ENCODE results near the gene DUSP21. TPM values are rescaled to one million over a fixed set of nuclear protein-coding genes. Genes with fewer than 3 reads are reported as not detected.

The DUSP21 gene
- total RNA-seq, 1 donor, result not detected

DNA sequence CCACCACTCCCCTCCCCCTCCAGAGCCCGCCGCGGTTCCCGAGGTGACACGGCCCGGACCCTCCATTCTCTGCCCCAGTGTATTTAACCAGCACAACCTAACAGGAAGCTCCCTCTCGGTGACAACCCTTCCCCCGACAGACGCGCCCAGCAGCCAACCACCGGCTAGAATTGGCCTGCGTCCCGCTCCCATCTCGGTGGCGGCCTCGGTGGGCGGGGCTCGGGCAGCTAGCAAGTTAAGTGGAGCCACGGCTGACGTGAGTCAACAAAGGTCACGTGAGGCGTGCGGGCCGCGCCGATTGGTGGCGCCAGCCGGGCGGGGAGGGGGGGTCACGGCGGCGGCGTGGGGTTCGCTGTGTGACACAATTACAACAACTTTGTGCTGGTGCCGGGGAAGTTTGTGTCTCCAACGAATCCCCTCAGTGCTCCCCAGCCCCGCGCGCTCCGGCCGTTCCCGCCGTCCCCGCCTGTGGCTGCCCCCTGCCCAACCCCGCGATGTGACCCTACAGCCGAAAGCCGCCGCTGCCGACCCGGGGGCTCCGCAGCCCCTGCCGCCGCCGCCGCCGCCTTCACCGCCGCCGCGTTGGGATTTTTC, 29.1 kb downstream of the DUSP21 start, which contains the start of gene KDM6A:
TSS of gene KDM6A (plus strand) at position 368 of the 594 bp plus-strand sequence. CDS start 364 bp downstream, outside the sequence.
- peak within 1 kb of the TSS; percentile 84 for H3K27ac ChIP-seq (ENCODE audit: low read depth, low read length)

DNA sequence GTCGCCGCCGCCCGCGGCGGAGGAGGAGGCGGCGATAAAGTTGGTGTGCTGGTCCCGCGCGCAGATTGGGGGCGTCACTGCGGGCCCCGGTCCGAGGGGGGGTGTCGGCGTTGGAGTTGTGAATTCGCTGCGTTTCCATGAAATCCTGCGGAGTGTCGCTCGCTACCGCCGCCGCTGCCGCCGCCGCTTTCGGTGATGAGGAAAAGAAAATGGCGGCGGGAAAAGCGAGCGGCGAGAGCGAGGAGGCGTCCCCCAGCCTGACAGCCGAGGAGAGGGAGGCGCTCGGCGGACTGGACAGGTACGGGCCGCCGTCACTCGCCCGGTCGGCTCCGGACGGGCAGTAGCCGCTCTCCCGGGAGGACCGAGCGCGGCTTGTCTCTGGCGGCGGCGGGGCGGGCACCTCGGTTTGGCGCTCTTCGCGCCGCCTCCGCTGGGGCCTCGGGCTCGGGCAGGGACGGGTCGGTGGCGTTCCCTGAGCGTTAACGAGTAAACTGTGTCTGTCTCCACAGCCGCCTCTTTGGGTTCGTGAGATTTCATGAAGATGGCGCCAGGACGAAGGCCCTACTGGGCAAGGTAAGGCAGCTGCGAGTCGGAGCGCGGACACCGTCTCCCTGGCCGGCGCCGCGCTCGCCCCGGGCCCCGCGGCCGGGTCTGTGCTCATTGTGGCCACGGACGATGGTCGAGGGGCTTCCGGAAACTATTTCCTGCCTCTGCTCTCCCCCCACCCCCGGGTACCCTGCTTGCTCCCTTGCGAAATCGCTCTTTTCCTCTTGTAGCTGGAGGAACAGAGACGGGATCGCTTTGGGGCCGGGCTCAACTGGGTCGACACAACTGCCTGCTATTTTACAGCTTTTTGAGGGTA, 29.8 kb downstream of the DUSP21 start:
- peak overlapping the region; percentile 91 for H3K4me3 ChIP-seq (ENCODE audit: insufficient read depth, low read length)
- peak; percentile 88 for DNase-seq (ENCODE audit: insufficient read length, low spot score, missing footprints)
- no peaks in the 10 kb centered on the region for H3K9me3 ChIP-seq (ENCODE audit: low read depth, low read length)
- H4K20me1 ChIP-seq (ENCODE audit: insufficient read depth, low read length), result peaks cover 25% of the 10 kb centered on the region
- TF ChIP-seq, protein P1, sequence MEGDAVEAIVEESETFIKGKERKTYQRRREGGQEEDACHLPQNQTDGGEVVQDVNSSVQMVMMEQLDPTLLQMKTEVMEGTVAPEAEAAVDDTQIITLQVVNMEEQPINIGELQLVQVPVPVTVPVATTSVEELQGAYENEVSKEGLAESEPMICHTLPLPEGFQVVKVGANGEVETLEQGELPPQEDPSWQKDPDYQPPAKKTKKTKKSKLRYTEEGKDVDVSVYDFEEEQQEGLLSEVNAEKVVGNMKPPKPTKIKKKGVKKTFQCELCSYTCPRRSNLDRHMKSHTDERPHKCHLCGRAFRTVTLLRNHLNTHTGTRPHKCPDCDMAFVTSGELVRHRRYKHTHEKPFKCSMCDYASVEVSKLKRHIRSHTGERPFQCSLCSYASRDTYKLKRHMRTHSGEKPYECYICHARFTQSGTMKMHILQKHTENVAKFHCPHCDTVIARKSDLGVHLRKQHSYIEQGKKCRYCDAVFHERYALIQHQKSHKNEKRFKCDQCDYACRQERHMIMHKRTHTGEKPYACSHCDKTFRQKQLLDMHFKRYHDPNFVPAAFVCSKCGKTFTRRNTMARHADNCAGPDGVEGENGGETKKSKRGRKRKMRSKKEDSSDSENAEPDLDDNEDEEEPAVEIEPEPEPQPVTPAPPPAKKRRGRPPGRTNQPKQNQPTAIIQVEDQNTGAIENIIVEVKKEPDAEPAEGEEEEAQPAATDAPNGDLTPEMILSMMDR (IDR thresholded peaks at IDR 0.05; ENCODE audit: extremely low read depth, low read depth, low read length), result no peak
- peaks cover 65% of the 10 kb centered on the region for H3K79me2 ChIP-seq (ENCODE audit: insufficient read depth, low read length)
- H2AFZ ChIP-seq (ENCODE audit: low read length), result peak overlapping the region; percentile 95
- peak overlapping the region; percentile 80 for H3K27ac ChIP-seq (ENCODE audit: low read depth, low read length)
- peaks cover 3% of the 10 kb centered on the region for H3K36me3 ChIP-seq (ENCODE audit: insufficient read depth, low read length)
- peak overlapping the region; percentile 97 for H3K4me2 ChIP-seq (ENCODE audit: insufficient read depth, low read length)
- H3K4me1 ChIP-seq (ENCODE audit: insufficient read depth, low read length), result peaks cover 10% of the 10 kb centered on the region
- H3K27me3 ChIP-seq (ENCODE audit: insufficient read depth, low read length), result no peaks in the 10 kb centered on the region

More for the DNA sequence above, 29.1 kb downstream of the DUSP21 start, which contains the start of gene KDM6A:
- Histone ChIP-seq H4K20me1 (ENCODE audit: insufficient read depth, low read length) (peaks cover 19% of the 10 kb centered on the region), H3K27me3 (ENCODE audit: insufficient read depth, low read length) (no peaks in the 10 kb centered on the region), H3K79me2 (ENCODE audit: insufficient read depth, low read length) (peaks cover 58% of the 10 kb centered on the region), H3K36me3 (ENCODE audit: insufficient read depth, low read length) (peaks cover 3% of the 10 kb centered on the region), H3K4me2 (ENCODE audit: insufficient read depth, low read length) (peak within 1 kb of the TSS; percentile 97), H3K4me1 (ENCODE audit: insufficient read depth, low read length) (peaks cover 10% of the 10 kb centered on the region), H3K9me3 (ENCODE audit: low read depth, low read length) (no peaks in the 10 kb centered on the region), H2AFZ (ENCODE audit: low read length) (peak within 1 kb of the TSS; percentile 95), H3K4me3 (ENCODE audit: insufficient read depth, low read length) (peak within 1 kb of the TSS; percentile 91)
- TF ChIP-seq, protein P1 (IDR thresholded peaks at IDR 0.05; ENCODE audit: extremely low read depth, low read depth, low read length), result no peak
- peak; percentile 99 for DNase-seq (ENCODE audit: insufficient read length, low spot score, missing footprints)

DNA sequence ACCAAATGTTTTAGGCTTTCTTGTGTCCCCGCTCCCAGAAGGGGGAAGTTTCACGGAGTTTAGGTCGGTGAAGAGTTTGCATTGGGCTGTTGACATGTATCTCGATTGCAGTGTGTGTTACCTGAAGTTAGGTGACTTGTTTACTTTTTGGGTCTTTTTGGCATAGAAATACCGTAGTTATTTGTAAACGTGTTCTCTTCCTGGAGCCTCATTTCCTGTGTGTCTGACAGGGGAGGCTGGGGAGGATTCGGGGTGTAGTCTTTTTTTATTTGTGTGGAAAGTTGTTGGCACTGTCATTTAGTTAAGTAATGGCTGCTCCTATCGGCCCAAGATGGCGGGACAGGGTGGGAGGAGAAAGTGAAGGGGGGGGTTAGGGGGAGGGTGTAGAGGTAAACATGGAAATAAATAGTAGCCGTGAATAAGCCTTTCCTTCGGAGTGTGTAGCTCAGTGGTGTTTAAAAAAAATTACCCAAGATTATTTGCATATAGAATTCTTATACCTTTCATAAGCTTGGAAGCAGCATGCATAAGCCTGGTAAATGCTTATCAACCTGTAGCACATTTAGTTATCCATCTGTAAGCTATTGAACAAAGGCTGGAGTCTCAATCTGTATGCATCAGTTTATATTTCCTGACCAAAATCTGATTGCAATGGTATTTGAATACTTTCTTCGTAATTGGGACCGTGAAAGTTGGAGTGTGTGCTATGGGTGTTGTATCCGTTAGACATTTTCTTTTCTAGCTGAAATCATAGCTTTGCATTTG, 30.8 kb downstream of the DUSP21 start:
- Histone ChIP-seq H3K27me3 (ENCODE audit: insufficient read depth, low read length) (no peaks in the 10 kb centered on the region), H4K20me1 (ENCODE audit: insufficient read depth, low read length) (peaks cover 27% of the 10 kb centered on the region), H3K4me3 (ENCODE audit: insufficient read depth, low read length) (peak overlapping the region; percentile 91), H3K36me3 (ENCODE audit: insufficient read depth, low read length) (peaks cover 3% of the 10 kb centered on the region), H3K79me2 (ENCODE audit: insufficient read depth, low read length) (peaks cover 75% of the 10 kb centered on the region), H3K9me3 (ENCODE audit: low read depth, low read length) (no peaks in the 10 kb centered on the region), H2AFZ (ENCODE audit: low read length) (peak overlapping the region; percentile 95), H3K4me1 (ENCODE audit: insufficient read depth, low read length) (peaks cover 10% of the 10 kb centered on the region), H3K4me2 (ENCODE audit: insufficient read depth, low read length) (peak overlapping the region; percentile 97), H3K27ac (ENCODE audit: low read depth, low read length) (peak overlapping the region; percentile 80)
- TF ChIP-seq, protein P1 (IDR thresholded peaks at IDR 0.05; ENCODE audit: extremely low read depth, low read depth, low read length), result no peak
- peak; percentile 92 for DNase-seq (ENCODE audit: insufficient read length, low spot score, missing footprints)
